Endothelial cell of umbilical vein (primary cell): Measurements from ENCODE around the gene RAB7B. TPM values are rescaled to one million over a fixed set of nuclear protein-coding genes. Genes with fewer than 3 reads are reported as not detected.

Experiments used
- BruUV-seq: library from RNA; stranded (reverse); fragments of 400-500 nt; replicated peaks from 2 replicates; lab custom pipeline; 2021; lab: Mats Ljungman, UMichigan
- CTCF ChIA-PET: fragments of 300-600, 350-600 bp; sonication (Branson Sonifier 250); formaldehyde crosslinking; loops from one replicate; lab custom pipeline; 2021; ENCODE audit warnings: antibody characterized with exemption, inconsistent platforms; lab: Charles Lee
- POLR2A ChIA-PET: fragments of 300-600, 350-600 bp; sonication (Branson Sonifier 250); formaldehyde crosslinking; loops from one replicate; lab custom pipeline; 2021; ENCODE audit warnings: antibody characterized with exemption, inconsistent platforms; lab: Charles Lee
- DNase-seq: peaks from one replicate; pipeline ENCODE4 v3.0.0-alpha.2; 2011; ENCODE audit warnings: low read depth, low spot score
- FAIRE-seq: peaks from 2 replicates; lab custom pipeline; 2011; peaks lifted over from hg19 to GRCh38; lab: Jason Lieb, UNC
- H2AFZ ChIP-seq: 2 replicates; pipeline ENCODE4 v1.6.0; 2012; ENCODE audit warnings: low read depth, low read length, control low read depth, inconsistent platforms
- H3K27ac ChIP-seq: 2 replicates; pipeline ENCODE4 v1.5.1; 2011; ENCODE audit warnings: low read depth, mild to moderate bottlenecking, control low read depth, low read length, moderate library complexity; ENCODE audit not compliant: insufficient read depth
- H3K27me3 ChIP-seq, 2 experiments: 2 replicates each; pipeline versions ENCODE4 v1.6.0 to v1.6.1; 2011; ENCODE audit warnings: low read length in 2 of 2, mixed read lengths in 1 of 2; ENCODE audit not compliant: control insufficient read depth in 2 of 2, insufficient read depth in 2 of 2
- H3K36me3 ChIP-seq, 2 experiments: 2 replicates in 1 of 2; 3 replicates in 1 of 2; pipeline ENCODE4 v1.5.1; 2011; ENCODE audit warnings: low read length in 2 of 2, mild to moderate bottlenecking in 1 of 2, moderate library complexity in 1 of 2; ENCODE audit not compliant: control insufficient read depth in 2 of 2, insufficient read depth in 2 of 2; ENCODE audit errors: extremely low read depth in 1 of 2
- H3K4me1 ChIP-seq: 3 replicates; pipeline ENCODE4 v1.5.1; 2011; ENCODE audit warnings: mild to moderate bottlenecking, low read length; ENCODE audit not compliant: control insufficient read depth, insufficient read depth; ENCODE audit errors: extremely low read depth
- H3K4me2 ChIP-seq: 2 replicates; pipeline ENCODE4 v1.6.1; 2011; ENCODE audit warnings: low read length, control low read depth, mixed read lengths; ENCODE audit not compliant: insufficient read depth
- H3K4me3 ChIP-seq, 3 experiments: fragments of 200-600 bp in 1 of 3; sonication (generic), shearing (Covaris generic) in 1 of 3; replicated peaks in 1 of 3; 2 replicates each; pipeline ENCODE4 v1.5.1; 2011 to 2016; ENCODE audit warnings: control low read depth in 3 of 3, low read length in 3 of 3, mild to moderate bottlenecking in 2 of 3, inconsistent platforms in 1 of 3, low read depth in 1 of 3, moderate library complexity in 1 of 3; ENCODE audit not compliant: insufficient read depth in 1 of 3
- H3K79me2 ChIP-seq: 2 replicates; pipeline ENCODE4 v1.6.0; 2012; ENCODE audit warnings: low read length, inconsistent platforms; ENCODE audit not compliant: control insufficient read depth, insufficient read depth
- H3K9ac ChIP-seq: replicated peaks from 2 replicates; pipeline ENCODE3; 2011; ENCODE audit warnings: low read length, control low read depth; ENCODE audit not compliant: insufficient read depth; ENCODE audit errors: extremely low read depth
- H3K9me1 ChIP-seq: replicated peaks from 3 replicates; pipeline ENCODE4 v1.6.0; 2011; ENCODE audit warnings: mild to moderate bottlenecking, low read length; ENCODE audit not compliant: control insufficient read depth, insufficient read depth; ENCODE audit errors: extremely low read depth
- H3K9me3 ChIP-seq: replicated peaks from 2 replicates; pipeline ENCODE4 v1.5.1; 2012; ENCODE audit warnings: low read length, inconsistent platforms; ENCODE audit not compliant: control insufficient read depth, insufficient read depth
- H4K20me1 ChIP-seq: replicated peaks from 2 replicates; pipeline ENCODE3; 2011; ENCODE audit warnings: mild to moderate bottlenecking, low read length; ENCODE audit not compliant: control insufficient read depth, insufficient read depth; ENCODE audit errors: extremely low read depth
- CTCF ChIP-seq, 2 donors: IDR thresholded peaks; 1 replicate in 1 of 2; 2 replicates in 1 of 2; pipeline ENCODE4 v1.5.1; 2011; ENCODE audit warnings: low read length in 2 of 2, mild to moderate bottlenecking in 2 of 2, moderate library complexity in 2 of 2, control low read depth in 1 of 2, inconsistent platforms in 1 of 2, low read depth in 1 of 2; ENCODE audit not compliant: insufficient read depth in 1 of 2; ENCODE audit errors: extremely low read depth in 1 of 2
- EZH2 ChIP-seq: IDR thresholded peaks from 2 replicates; pipeline ENCODE4 v1.6.1; 2012; ENCODE audit warnings: borderline replicate concordance, low read depth, mild to moderate bottlenecking, moderate library complexity, low read length, inconsistent platforms; ENCODE audit not compliant: severe bottlenecking
- FOS ChIP-seq: IDR thresholded peaks from 2 replicates; pipeline ENCODE4 v1.6.1; 2011; ENCODE audit warnings: mild to moderate bottlenecking, low read length, moderate library complexity, borderline replicate concordance; ENCODE audit not compliant: insufficient read depth
- GATA2 ChIP-seq: IDR thresholded peaks from 2 replicates; pipeline ENCODE4 v1.7.0; 2011; ENCODE audit warnings: low read depth, mild to moderate bottlenecking, moderate library complexity, mixed read lengths, low read length; ENCODE audit not compliant: insufficient read length, insufficient read depth
- JUN ChIP-seq: IDR thresholded peaks from 2 replicates; pipeline ENCODE4 v1.6.1; 2011; ENCODE audit warnings: borderline replicate concordance, low read depth; ENCODE audit not compliant: insufficient read length, insufficient read depth
- MYC ChIP-seq: IDR thresholded peaks from one replicate; pipeline ENCODE4 v1.6.1; 2011; ENCODE audit warnings: mild to moderate bottlenecking, low read depth, low read length
- POLR2A ChIP-seq: IDR thresholded peaks from 2 replicates; pipeline ENCODE4 v1.6.1; 2012; ENCODE audit warnings: low read depth, mild to moderate bottlenecking, control low read depth, low read length
- POLR2AphosphoS5 ChIP-seq: IDR thresholded peaks from 2 replicates; pipeline ENCODE4 v1.6.1; 2012; ENCODE audit warnings: low read depth, mild to moderate bottlenecking, control low read depth, low read length, moderate library complexity; ENCODE audit not compliant: insufficient read depth
- dilution Hi-C: fragments of 300-500 bp; cut with MboI; formaldehyde crosslinking; loops from one replicate; pipeline ENCODE4 v1.15.0; 2019; ENCODE audit warnings: low sequenced_read_pairs; ENCODE audit not compliant: extremely low pct_ligation_motif_present
- intact Hi-C: fragments of 100-400 bp; cut with micrococcal nuclease; formaldehyde crosslinking; loops from one replicate; pipeline ENCODE4 v1.10.0; 2022
- polyA plus RNA-seq, 4 experiments: library from polyadenylated mRNA; depleted of rRNA in 3 of 4; stranded (reverse) in 3 of 4; unstranded in 1 of 4; fragments of >200 nt; gene quantifications; 2 replicates each; pipeline versions ENCODE4 v1.2.1 to v1.2.3, GENCODE V29; 2011 to 2012; ENCODE audit warnings: missing spikeins in 1 of 4
- total RNA-seq: library from RNA; stranded (reverse); gene quantifications from 2 replicates; pipeline ENCODE4 v1.2.3, GENCODE V29; 2021
- TF ChIP-seq, protein P1 (sequence below): IDR thresholded peaks from 2 replicates; pipeline ENCODE4 v1.6.1; 2011; ENCODE audit not compliant: insufficient read depth, insufficient read length

Gene RAB7B
- total and polyA plus RNA-seq, 2 donors (not counting 3 experiments of a cell fraction or from before 2014, with no cell fraction given): 0.15 TPM; not detected in 1

- CTCF ChIA-PET: interaction anchor here (1.5 kb wide), 1 partner anchor 10 kb away, joined by 7 read pairs; no protein-coding TSS in a partner anchor
- dilution Hi-C loops (no loop called here), intact Hi-C loops (no loop called here)
- no peaks in the 10 kb centered on the region for H3K36me3 ChIP-seq
- H3K9me3 ChIP-seq: no peaks in the 10 kb centered on the region
- H4K20me1 ChIP-seq: no peaks in the 10 kb centered on the region
- no peak overlapping the region for H3K9ac ChIP-seq
- H3K4me3 ChIP-seq: no peak overlapping the region
- POLR2A ChIA-PET: no interaction called here
- peaks cover 4% of the 10 kb centered on the region in 2 experiments for H3K27me3 ChIP-seq
- H3K27ac ChIP-seq: no peak overlapping the region
- no peaks in the 10 kb centered on the region for H3K9me1 ChIP-seq
- H3K79me2 ChIP-seq: no peaks in the 10 kb centered on the region
- no peak overlapping the region for H3K4me2 ChIP-seq
- FAIRE-seq: no peak
- DNase-seq: no peak
- no TSS peak for BruUV-seq
- no peak overlapping the region for H2AFZ ChIP-seq
- no peaks in the 10 kb centered on the region for H3K4me1 ChIP-seq
- TF ChIP-seq GATA2 (no peak), MYC (no peak), JUN (no peak), POLR2A (no peak), FOS (no peak), CTCF (IDR thresholded peaks at IDR 0.05; ENCODE audit: extremely low read depth in 1 of 2, insufficient read depth in 1 of 2, low read depth in 1 of 2, low read length in 2 of 2) (no peak), POLR2AphosphoS5 (no peak), EZH2 (no peak)
- TF ChIP-seq, protein P1, sequence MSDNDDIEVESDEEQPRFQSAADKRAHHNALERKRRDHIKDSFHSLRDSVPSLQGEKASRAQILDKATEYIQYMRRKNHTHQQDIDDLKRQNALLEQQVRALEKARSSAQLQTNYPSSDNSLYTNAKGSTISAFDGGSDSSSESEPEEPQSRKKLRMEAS: no peak
Measured at GRCh38 chr1:206040328-206040727, 37.1 kb upstream of the RAB7B start.
